ENCODE measurements around the gene SPSB1.

SPSB1 gene

DNA sequence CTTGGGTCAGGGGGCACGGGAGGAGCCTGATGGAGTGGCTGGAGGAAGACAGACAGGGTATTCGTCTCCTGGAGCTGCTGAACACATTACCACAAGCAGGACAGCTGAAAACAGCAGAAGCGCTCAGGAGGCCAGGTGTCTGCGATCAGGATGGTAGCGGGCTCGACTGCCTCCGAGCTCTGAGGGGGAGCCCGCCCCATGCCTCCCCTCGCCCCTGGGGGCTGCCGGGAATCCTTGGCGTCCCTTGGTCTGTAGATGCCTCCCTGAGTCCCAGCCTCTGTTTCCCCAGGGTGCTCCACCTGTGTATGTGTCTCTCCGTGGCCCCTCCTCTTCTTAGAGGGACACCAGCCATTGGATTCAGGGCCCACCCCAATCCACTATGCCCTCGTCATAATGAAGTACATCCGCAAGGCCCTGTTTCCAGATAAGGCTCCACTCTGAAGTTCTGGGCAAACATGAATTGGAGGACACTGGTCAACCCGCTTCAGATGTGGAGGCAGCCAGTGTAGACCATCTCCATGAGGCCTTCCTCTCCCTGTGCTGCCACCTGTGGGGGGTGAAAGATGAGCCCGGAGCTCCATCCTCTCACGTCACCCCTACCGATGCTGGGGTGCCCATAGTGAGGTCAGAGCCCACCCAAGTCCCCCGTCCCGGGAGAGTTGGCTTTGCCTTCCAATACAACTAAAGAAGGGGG is 67.8 kb downstream of the SPSB1 start:
- H3K9me3 Mint-ChIP-seq: no peaks in the 10 kb centered on the region
- no peak overlapping the region for H3K27ac Mint-ChIP-seq
- H3K36me3 Mint-ChIP-seq (ENCODE audit: insufficient read depth): no peaks in the 10 kb centered on the region
- DNase-seq (no peak), ATAC-seq (replicated peaks) (no peak)
- H3K4me1 Mint-ChIP-seq (ENCODE audit: low read depth in 2 of 2): peaks cover 0 to 3% of the 10 kb centered on the region in 2 donors
- no peak overlapping the region for H3K4me3 Mint-ChIP-seq
- no peaks in the 10 kb centered on the region for H3K27me3 Mint-ChIP-seq

DNA sequence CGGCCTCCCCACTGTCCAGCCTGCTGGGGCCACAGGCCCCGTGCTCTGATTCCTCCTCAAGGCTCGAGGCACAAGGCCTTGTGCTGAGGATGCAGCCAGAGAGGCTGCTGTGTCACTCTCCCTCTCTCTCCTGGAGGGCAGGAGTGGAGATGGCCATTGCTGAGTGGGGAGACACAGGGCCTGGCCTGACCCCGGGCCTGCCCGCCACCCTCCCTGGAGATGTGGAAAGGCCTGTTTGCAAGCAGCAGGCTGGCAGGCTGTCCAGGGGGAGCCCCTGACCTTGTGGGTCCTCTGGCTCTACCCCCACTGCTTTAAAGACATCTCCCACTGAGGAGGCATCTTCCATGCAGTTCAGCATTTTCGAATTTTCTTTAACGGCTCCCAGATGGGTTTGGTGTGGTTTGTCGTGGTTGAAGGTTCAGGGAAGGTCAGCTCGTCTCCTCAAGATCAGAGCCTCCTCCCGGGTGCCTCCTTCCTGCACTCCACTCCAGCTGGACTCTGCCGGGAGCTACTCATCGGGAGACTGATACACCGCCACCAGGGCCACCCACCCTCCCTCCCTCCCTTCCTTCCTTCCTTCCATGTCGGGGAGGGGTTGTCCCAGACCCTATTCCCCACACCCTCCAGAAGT is 69.1 kb downstream of the SPSB1 start:
- H3K36me3 Mint-ChIP-seq (ENCODE audit: insufficient read depth): no peaks in the 10 kb centered on the region
- H3K4me3 Mint-ChIP-seq: no peak overlapping the region
- peaks cover 0 to 3% of the 10 kb centered on the region in 2 donors for H3K4me1 Mint-ChIP-seq (ENCODE audit: low read depth in 2 of 2)
- no peaks in the 10 kb centered on the region for H3K27me3 Mint-ChIP-seq
- ATAC-seq (replicated peaks) (no peak), DNase-seq (no peak)
- H3K27ac Mint-ChIP-seq: no peak overlapping the region
- H3K9me3 Mint-ChIP-seq: no peaks in the 10 kb centered on the region

DNA sequence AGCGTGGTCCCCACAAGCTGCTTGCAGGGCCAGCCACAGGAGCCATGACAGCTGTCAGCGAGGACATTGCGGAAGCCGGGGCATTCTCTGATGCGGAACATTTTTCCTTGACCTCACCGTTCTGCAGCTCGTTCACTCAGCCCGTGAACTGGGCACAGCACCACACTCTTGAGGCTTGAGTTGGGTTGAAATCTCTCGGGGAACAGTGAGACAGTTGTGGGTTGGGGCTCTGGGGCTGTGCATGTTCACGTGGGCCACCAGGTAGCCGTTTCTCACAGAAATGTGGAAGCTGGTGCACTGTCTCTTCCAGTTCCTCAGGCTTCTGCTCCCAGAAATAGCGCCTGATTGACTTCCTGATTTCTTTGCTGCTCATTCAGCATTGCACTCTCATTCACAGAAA is 69.8 kb downstream of the SPSB1 start:
- H3K36me3 Mint-ChIP-seq (ENCODE audit: insufficient read depth): no peaks in the 10 kb centered on the region
- H3K27me3 Mint-ChIP-seq: no peaks in the 10 kb centered on the region
- ATAC-seq (replicated peaks) (no peak), DNase-seq (no peak)
- no peak overlapping the region for H3K4me3 Mint-ChIP-seq
- H3K4me1 Mint-ChIP-seq (ENCODE audit: low read depth in 2 of 2): peaks cover 0 to 3% of the 10 kb centered on the region in 2 donors
- no peak overlapping the region for H3K27ac Mint-ChIP-seq
- H3K9me3 Mint-ChIP-seq: no peaks in the 10 kb centered on the region

DNA sequence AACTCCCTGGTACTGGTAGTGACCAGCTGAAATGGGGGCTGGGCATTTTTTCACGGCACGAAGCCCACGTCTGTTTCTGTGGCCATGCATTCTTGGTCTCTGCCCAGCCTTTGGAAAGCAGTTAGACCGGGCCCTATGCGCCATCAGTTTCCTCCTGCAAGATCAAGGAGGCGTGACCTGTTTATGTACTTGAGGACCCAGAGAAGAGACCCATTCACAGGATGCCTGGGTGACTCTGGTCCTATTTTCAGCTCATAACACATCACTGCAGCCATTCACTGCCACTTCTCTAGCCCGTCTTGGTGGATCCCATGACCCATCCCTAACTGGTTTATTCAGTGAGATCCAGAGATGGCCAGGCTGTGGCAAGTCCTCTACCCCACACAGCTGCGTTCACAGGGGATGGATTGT is 70.4 kb downstream of the SPSB1 start:
- DNase-seq (no peak), ATAC-seq (replicated peaks) (no peak)
- Mint-ChIP-seq H3K4me3 (no peak overlapping the region), H3K9me3 (no peaks in the 10 kb centered on the region), H3K4me1 (ENCODE audit: low read depth in 2 of 2) (peaks cover 0 to 3% of the 10 kb centered on the region in 2 donors), H3K27ac (no peak overlapping the region), H3K36me3 (ENCODE audit: insufficient read depth) (no peaks in the 10 kb centered on the region), H3K27me3 (no peaks in the 10 kb centered on the region)

DNA sequence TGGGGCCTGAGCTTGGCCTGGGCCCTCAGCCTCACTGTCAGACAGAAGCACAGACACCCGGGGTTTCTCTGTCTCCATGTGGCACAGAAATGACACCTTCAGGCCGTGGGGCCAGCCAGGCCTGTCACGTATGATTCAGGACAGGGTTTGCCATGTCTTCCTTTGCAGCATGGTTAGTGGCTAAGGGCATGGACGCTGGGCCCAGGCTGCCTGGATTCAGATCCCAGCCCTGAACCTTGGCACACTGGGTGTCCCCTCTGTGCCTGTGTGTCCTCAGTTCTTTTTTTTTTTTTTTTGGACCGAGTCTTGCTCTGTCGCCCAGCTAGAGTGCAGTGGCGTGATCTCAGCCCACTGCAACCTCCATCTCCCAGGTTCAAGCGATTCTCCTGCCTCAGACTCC is 73.6 kb downstream of the SPSB1 start:
- no peak for ATAC-seq (replicated peaks)
- no peaks in the 10 kb centered on the region for H3K36me3 Mint-ChIP-seq (ENCODE audit: insufficient read depth)

DNA sequence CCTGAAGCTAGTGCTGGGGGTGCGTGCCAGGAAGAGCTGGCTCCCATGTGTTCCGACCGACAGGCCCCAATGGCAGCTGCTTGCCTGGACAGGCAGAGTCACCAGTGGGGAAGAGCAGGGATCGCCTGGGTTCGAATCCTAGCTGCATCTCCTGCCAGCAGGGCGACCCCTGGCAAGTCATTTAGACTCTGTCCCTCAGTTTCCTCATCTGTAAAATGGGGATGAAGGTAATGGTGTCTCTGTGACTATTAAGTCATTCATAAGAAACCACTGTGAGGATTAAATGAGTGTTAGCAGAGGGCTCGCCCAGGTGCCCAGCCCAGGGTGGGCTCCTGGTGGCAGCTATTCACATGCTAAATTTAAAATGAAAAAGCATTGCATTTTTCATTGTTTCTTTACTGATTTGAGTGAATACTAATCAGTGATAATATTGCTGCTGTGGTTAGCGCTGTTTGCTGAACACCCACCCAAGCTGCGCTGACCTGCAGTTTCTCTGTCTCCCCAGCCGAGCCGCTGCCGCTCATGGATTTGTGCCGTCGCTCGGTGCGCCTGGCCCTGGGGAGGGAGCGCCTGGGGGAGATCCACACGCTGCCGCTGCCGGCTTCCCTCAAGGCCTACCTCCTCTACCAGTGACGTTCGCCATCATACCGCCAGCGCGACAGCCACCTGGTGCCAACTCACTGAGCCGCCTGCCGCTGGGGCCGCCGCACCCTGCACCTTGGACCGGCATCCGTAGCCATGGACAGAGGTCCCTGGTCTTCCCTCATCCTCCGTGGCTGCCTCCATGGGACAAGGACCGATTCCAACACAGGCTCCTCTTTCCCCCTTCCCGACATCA is 74.5 kb downstream of the SPSB1 start:
- Mint-ChIP-seq H3K4me1 (ENCODE audit: low read depth in 2 of 2) (no peaks in the 10 kb centered on the region), H3K4me3 (no peak overlapping the region), H3K27ac (no peak overlapping the region), H3K27me3 (no peaks in the 10 kb centered on the region), H3K9me3 (no peaks in the 10 kb centered on the region), H3K36me3 (ENCODE audit: insufficient read depth) (no peaks in the 10 kb centered on the region)
- ATAC-seq (replicated peaks) (no peak), DNase-seq (no peak)

More for the DNA sequence above, 73.6 kb downstream of the SPSB1 start:
- no peak overlapping the region for H3K4me3 Mint-ChIP-seq
- DNase-seq: no peak
- no peaks in the 10 kb centered on the region for H3K27me3 Mint-ChIP-seq
- no peak overlapping the region for H3K27ac Mint-ChIP-seq
- H3K9me3 Mint-ChIP-seq: no peaks in the 10 kb centered on the region
- H3K4me1 Mint-ChIP-seq (ENCODE audit: low read depth in 2 of 2): no peaks in the 10 kb centered on the region

DNA sequence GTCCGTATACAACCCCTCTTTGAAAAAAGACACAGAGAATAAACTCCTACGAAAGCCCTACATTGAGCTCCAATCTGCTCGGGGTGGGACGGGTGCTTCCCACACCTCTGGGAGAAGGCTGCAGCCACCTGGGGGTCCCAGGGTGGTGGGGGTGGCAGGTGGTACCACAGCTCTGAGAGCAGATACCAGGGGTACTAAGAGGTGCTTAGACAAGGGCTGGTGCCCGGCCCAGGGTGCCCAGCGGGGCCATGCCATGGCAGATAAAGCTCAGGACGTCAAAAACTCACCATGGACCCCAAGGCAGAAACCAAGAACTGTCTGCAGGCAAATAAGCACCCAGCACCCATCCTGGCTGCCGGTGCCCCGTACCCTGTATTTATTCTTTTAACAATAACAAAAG is 75.1 kb downstream of the SPSB1 start:
- no peak overlapping the region for H3K27ac Mint-ChIP-seq
- ATAC-seq (replicated peaks) (no peak), DNase-seq (no peak)
- no peaks in the 10 kb centered on the region for H3K9me3 Mint-ChIP-seq
- no peaks in the 10 kb centered on the region for H3K4me1 Mint-ChIP-seq (ENCODE audit: low read depth in 2 of 2)
- no peaks in the 10 kb centered on the region for H3K27me3 Mint-ChIP-seq
- no peak overlapping the region for H3K4me3 Mint-ChIP-seq
- no peaks in the 10 kb centered on the region for H3K36me3 Mint-ChIP-seq (ENCODE audit: insufficient read depth)

DNA sequence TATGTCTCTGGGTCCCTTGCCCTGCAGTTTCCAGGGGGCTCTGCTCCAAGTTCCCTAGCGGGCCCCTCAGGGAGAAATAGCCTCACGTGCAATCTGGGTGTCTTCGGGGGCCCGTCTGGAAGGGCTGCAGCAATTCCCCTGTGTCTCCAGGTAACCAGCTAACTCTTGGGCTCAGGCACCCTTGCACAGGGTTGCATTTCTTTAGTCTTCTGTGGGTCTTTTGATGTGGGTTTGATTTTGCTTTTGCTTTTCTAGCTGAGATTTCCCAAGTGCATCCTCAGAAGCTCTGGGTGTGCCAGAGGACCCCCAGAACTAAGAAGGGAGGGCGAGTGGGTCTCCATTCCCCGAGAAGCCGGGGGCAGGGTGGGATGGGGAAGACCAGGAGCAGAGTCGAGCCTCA is 75.7 kb downstream of the SPSB1 start:
- Mint-ChIP-seq H3K27me3 (no peaks in the 10 kb centered on the region), H3K36me3 (ENCODE audit: insufficient read depth) (no peaks in the 10 kb centered on the region), H3K4me3 (no peak overlapping the region), H3K4me1 (ENCODE audit: low read depth in 2 of 2) (no peaks in the 10 kb centered on the region), H3K27ac (no peak overlapping the region), H3K9me3 (no peaks in the 10 kb centered on the region)
- no peak for DNase-seq
- ATAC-seq (replicated peaks): no peak

DNA sequence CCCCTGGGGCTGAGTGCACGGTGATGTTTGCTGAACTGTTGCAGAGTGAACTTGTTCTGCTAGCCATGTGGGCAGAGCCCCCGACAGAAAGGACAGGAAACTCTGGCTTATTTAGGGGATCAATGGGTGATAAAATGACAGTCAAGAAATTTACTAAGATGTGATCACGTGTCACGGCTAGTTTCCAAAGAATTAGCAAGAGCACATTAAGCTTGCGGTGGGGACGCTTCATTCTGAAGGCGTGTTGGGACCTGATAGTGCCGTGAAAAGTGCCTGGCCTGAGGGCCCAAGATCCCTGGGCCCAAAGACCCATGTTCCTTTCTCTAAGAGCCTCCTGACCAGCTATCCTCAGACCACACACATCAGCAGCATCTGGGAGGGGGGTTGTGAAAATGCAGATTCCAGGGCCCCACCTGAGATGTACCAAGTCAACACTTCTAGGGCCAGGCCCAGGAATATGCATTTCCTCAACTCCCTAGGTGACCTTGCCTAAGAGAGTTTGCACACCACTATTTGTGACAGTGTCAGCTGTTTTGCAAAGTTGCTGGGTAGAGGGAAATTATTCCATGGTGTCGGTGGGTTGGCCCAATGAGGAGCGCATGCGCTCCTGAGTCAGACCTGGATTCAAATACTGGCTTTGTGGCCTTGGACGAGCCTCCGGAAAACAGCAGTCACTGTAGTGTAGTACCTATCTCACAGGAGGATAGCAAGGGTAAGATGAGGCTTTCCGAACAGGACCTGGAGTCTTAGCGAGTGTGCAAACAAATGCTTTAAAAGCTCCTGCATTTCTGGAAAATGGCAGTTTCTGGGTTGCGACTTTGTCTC is 77.5 kb downstream of the SPSB1 start:
- H3K27me3 Mint-ChIP-seq: no peaks in the 10 kb centered on the region
- ATAC-seq (replicated peaks): no peak
- no peak for DNase-seq
- H3K9me3 Mint-ChIP-seq: no peaks in the 10 kb centered on the region
- H3K4me3 Mint-ChIP-seq: no peak overlapping the region
- H3K4me1 Mint-ChIP-seq (ENCODE audit: low read depth in 2 of 2): no peaks in the 10 kb centered on the region
- no peaks in the 10 kb centered on the region for H3K36me3 Mint-ChIP-seq (ENCODE audit: insufficient read depth)
- H3K27ac Mint-ChIP-seq: no peak overlapping the region

DNA sequence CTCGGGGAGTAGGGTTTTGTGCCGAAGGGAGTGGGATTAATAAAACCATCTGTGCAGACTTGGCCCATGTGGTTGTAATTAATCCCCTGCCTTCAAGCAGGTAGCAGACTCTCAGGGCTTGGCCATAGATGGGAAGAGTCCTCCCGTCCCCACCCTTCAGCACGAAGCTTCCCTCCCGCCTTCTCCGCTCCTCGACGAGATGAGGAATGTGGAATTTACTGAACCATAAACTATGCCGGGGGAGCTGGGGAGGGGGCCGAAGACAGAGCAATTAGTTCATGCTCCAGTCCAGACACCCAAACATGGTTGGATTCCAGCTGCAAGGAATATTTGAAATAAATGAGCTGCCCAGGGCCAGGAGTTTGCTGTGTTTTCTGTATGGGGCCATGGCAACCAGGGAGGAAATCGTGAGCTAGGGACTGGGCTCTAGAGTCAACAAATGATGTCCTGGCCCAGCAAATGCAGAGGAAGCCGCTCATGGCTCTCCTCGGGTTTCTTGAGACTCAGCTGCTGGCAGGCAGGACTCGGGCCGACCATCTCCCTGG is 78.8 kb downstream of the SPSB1 start:
- H3K36me3 Mint-ChIP-seq (ENCODE audit: insufficient read depth): no peaks in the 10 kb centered on the region
- no peak for ATAC-seq (replicated peaks)
- no peak overlapping the region for H3K4me3 Mint-ChIP-seq
- H3K9me3 Mint-ChIP-seq: no peaks in the 10 kb centered on the region
- no peaks in the 10 kb centered on the region for H3K4me1 Mint-ChIP-seq (ENCODE audit: low read depth in 2 of 2)
- H3K27me3 Mint-ChIP-seq: no peaks in the 10 kb centered on the region
- DNase-seq: no peak
- H3K27ac Mint-ChIP-seq: no peak overlapping the region

DNA sequence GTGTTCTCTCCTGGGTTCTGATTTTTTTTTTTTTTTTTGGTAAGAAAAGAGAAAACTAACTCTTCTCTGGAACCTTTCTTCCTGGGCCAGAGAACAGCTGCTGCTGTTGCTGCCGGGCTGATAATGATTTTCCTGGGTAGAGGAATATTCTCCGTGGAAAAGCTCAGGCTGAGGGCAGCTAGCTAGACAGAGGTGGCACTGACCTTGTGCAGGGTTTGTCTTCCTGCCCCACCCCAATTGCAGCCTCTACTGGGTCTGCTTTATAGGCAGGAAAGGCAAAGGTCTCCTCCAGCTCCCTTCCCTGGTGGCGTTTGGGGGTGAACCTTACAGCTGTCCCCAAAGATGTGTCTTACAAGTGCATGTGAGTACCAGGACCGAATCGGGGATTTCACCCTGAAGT is 79.3 kb downstream of the SPSB1 start:
- no peaks in the 10 kb centered on the region for H3K27me3 Mint-ChIP-seq
- no peak overlapping the region for H3K4me3 Mint-ChIP-seq
- H3K36me3 Mint-ChIP-seq (ENCODE audit: insufficient read depth): no peaks in the 10 kb centered on the region
- H3K4me1 Mint-ChIP-seq (ENCODE audit: low read depth in 2 of 2): no peaks in the 10 kb centered on the region
- DNase-seq (no peak), ATAC-seq (replicated peaks) (no peak)
- H3K9me3 Mint-ChIP-seq: no peaks in the 10 kb centered on the region
- no peak overlapping the region for H3K27ac Mint-ChIP-seq

DNA sequence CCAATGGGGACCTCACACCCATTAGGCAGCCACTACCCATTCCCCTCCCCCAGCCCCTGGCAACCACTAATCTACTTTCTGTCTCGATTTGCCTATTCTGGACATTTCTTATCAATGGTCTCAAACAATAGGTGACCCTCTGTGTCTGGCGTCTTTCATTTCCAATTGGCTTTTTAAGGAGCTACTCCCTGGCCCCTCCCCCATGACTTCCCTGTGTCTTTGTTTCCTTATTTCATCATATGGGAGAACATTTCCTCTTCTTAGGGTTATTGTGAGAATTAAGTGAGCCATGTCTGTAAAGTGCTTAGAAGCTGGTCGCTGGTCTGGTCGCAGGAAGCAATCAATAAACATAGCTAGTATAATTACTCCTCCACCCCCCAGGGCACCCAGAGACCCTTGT is 80.9 kb downstream of the SPSB1 start:
- no peaks in the 10 kb centered on the region for H3K36me3 Mint-ChIP-seq (ENCODE audit: insufficient read depth)
- no peak overlapping the region for H3K4me3 Mint-ChIP-seq
- H3K9me3 Mint-ChIP-seq: no peaks in the 10 kb centered on the region
- H3K27ac Mint-ChIP-seq: no peak overlapping the region
- no peaks in the 10 kb centered on the region for H3K4me1 Mint-ChIP-seq (ENCODE audit: low read depth in 2 of 2)
- no peak for ATAC-seq (replicated peaks)
- no peaks in the 10 kb centered on the region for H3K27me3 Mint-ChIP-seq
- no peak for DNase-seq

DNA sequence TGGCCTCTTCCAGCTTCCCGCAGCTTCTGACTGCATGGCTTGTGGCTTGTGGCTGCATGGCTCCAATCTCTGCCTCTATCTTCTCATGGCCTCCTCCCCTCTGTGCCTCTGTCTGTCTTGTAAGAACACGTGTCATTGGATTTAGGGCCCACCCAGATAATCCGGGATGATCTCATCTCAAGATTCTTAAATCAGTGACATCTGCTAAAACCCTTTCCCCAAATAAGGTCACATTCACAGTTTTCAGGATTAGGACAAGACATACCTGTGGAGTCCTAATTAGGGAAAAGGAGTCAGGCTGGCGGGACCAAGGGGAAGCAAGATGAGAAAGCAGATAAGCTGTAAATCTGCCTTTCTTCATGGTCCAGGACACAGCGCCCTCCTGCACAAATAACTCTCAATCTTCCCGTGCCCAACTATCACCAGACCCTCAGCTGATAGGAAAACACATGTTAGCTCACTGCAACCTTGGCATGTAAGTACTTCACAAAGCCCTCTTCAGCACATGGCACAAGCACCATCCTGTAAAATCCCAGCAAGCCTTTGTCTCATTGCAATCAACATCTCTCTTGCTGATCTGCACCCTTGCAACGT is 82.2 kb downstream of the SPSB1 start:
- ATAC-seq (replicated peaks): no peak
- no peak for DNase-seq
- Mint-ChIP-seq H3K4me1 (ENCODE audit: low read depth in 2 of 2) (no peaks in the 10 kb centered on the region), H3K27ac (no peak overlapping the region), H3K9me3 (no peaks in the 10 kb centered on the region), H3K36me3 (ENCODE audit: insufficient read depth) (no peaks in the 10 kb centered on the region), H3K27me3 (no peaks in the 10 kb centered on the region), H3K4me3 (no peak overlapping the region)
